Esophagus (tissue), 2 donors: ENCODE measurements around the gene PNLIPRP1. TPM values are rescaled to one million over a fixed set of nuclear protein-coding genes. Genes with fewer than 3 reads are reported as not detected.

Experiments used
- H3K27ac ChIP-seq, 2 donors: one replicate each; pipeline ENCODE4 v1.5.1; 2013; ENCODE audit warnings: low read depth in 2 of 2, mild to moderate bottlenecking in 2 of 2, inconsistent platforms in 1 of 2, low read length in 1 of 2, moderate library complexity in 1 of 2
- H3K27me3 ChIP-seq, 2 donors: one replicate each; pipeline ENCODE4 v1.6.1; 2013; ENCODE audit warnings: low read length in 2 of 2, control low read depth in 1 of 2, mild to moderate bottlenecking in 1 of 2; ENCODE audit not compliant: insufficient read depth in 2 of 2, control insufficient read depth in 1 of 2
- H3K36me3 ChIP-seq, 2 donors: one replicate each; pipeline ENCODE4 v1.6.1; 2013; ENCODE audit warnings: low read length in 1 of 2; ENCODE audit not compliant: control insufficient read depth in 2 of 2, insufficient read depth in 2 of 2
- H3K4me1 ChIP-seq, 2 donors: one replicate each; pipeline ENCODE4 v1.6.1; 2013; ENCODE audit warnings: low read length in 1 of 2; ENCODE audit not compliant: control insufficient read depth in 2 of 2, insufficient read depth in 2 of 2
- H3K4me3 ChIP-seq, 2 donors: one replicate each; pipeline ENCODE4 v1.5.1; 2013; ENCODE audit warnings: low read length in 2 of 2, mild to moderate bottlenecking in 2 of 2, low read depth in 1 of 2, moderate library complexity in 1 of 2
- H3K9me3 ChIP-seq, 2 donors: one replicate each; pipeline ENCODE4 v1.6.1; 2013; ENCODE audit warnings: mild to moderate bottlenecking in 2 of 2, low read depth in 1 of 2, low read length in 1 of 2, moderate library complexity in 1 of 2; ENCODE audit not compliant: control insufficient read depth in 2 of 2, insufficient read depth in 1 of 2
- WGBS, 2 donors: extraction: QIAGEN DNeasy Blood & Tissue Kit; methylation state at CpG; one replicate each; pipeline ENCODE4 v1.1.7; 2013; 5-methylcytosine and 5-hydroxymethylcytosine counted together
- polyA plus RNA-seq, 2 donors: library from polyadenylated mRNA; stranded (reverse); fragments of 200-250 nt; gene quantifications; one replicate each; pipeline ENCODE4 v1.2.3, GENCODE V29; 2013
- donor health status: healthy with polysubstance abuse.
- donor health status: Bipolar disorder and iron deficiency.

PNLIPRP1 gene
- polyA plus RNA-seq, 2 donors, result 0.15 to 0.29 TPM

- H3K4me1 ChIP-seq, result no peaks in the 10 kb centered on the region
- no peaks in the 10 kb centered on the region for H3K36me3 ChIP-seq
- no peak overlapping the region for H3K4me3 ChIP-seq
- H3K9me3 ChIP-seq, result no peaks in the 10 kb centered on the region
- WGBS, 2 donors, result 82 to 84% methylated on average over 5 of the region's 5 CpGs
- no peaks in the 10 kb centered on the region for H3K27me3 ChIP-seq
- H3K27ac ChIP-seq, result no peak overlapping the region
These were observed 6.8 kb downstream of the PNLIPRP1 start for GRCh38 chr10:116597543-116597942.

GRCh38 chr10:116598329-116598728 lies 7.6 kb downstream of the PNLIPRP1 start:
- no peaks in the 10 kb centered on the region for H3K27me3 ChIP-seq
- H3K27ac ChIP-seq, result no peak overlapping the region
- no peaks in the 10 kb centered on the region for H3K9me3 ChIP-seq
- no peaks in the 10 kb centered on the region for H3K36me3 ChIP-seq
- no peak overlapping the region for H3K4me3 ChIP-seq
- H3K4me1 ChIP-seq, result no peaks in the 10 kb centered on the region

GRCh38 chr10:116599991-116600390 lies 9.2 kb downstream of the PNLIPRP1 start:
- 50 to 51% methylated on average over 5 of the region's 5 CpGs for WGBS, 2 donors
- no peaks in the 10 kb centered on the region for H3K36me3 ChIP-seq
- H3K27ac ChIP-seq, result no peak overlapping the region
- H3K9me3 ChIP-seq, result no peaks in the 10 kb centered on the region
- H3K4me3 ChIP-seq, result no peak overlapping the region
- H3K27me3 ChIP-seq, result no peaks in the 10 kb centered on the region
- H3K4me1 ChIP-seq, result no peaks in the 10 kb centered on the region

GRCh38 chr10:116602648-116603400 lies 12.1 kb downstream of the PNLIPRP1 start:
- Histone ChIP-seq H3K4me1 (no peaks in the 10 kb centered on the region), H3K36me3 (no peaks in the 10 kb centered on the region), H3K27ac (no peak overlapping the region), H3K27me3 (no peaks in the 10 kb centered on the region), H3K9me3 (no peaks in the 10 kb centered on the region), H3K4me3 (no peak overlapping the region)
- 72 to 82% methylated on average over 10 of the region's 10 CpGs for WGBS, 2 donors

- Histone ChIP-seq H3K4me3 (no peak overlapping the region), H3K36me3 (no peaks in the 10 kb centered on the region), H3K4me1 (no peaks in the 10 kb centered on the region), H3K27me3 (no peaks in the 10 kb centered on the region), H3K9me3 (peaks cover 0 to 3% of the 10 kb centered on the region in 2 donors), H3K27ac (no peak overlapping the region)
- 59 to 69% methylated on average over 8 of the region's 8 CpGs for WGBS, 2 donors
These were observed 15.3 kb downstream of the PNLIPRP1 start for GRCh38 chr10:116606061-116606483.

- 67 to 83% methylated on average over 6 of the region's 6 CpGs for WGBS, 2 donors
- Histone ChIP-seq H3K9me3 (peaks cover 0 to 3% of the 10 kb centered on the region in 2 donors), H3K36me3 (no peaks in the 10 kb centered on the region), H3K27me3 (no peaks in the 10 kb centered on the region), H3K27ac (no peak overlapping the region), H3K4me3 (no peak overlapping the region), H3K4me1 (no peaks in the 10 kb centered on the region)
These were observed 16.6 kb downstream of the PNLIPRP1 start for GRCh38 chr10:116607336-116607735.

GRCh38 chr10:116608686-116609594 lies 18.2 kb downstream of the PNLIPRP1 start:
- no peak overlapping the region for H3K27ac ChIP-seq
- WGBS, 2 donors, result 28 to 37% methylated on average over 41 of the region's 41 CpGs
- no peaks in the 10 kb centered on the region for H3K27me3 ChIP-seq
- peaks cover 0 to 3% of the 10 kb centered on the region in 2 donors for H3K9me3 ChIP-seq
- peak overlapping the region in 1 of 2 donors; percentile 31 for H3K4me3 ChIP-seq
- no peaks in the 10 kb centered on the region for H3K36me3 ChIP-seq
- H3K4me1 ChIP-seq, result no peaks in the 10 kb centered on the region

GRCh38 chr10:116610443-116611152 lies 19.8 kb downstream of the PNLIPRP1 start:
- no peaks in the 10 kb centered on the region for H3K36me3 ChIP-seq
- H3K4me1 ChIP-seq, result no peaks in the 10 kb centered on the region
- WGBS, 2 donors, result 88 to 94% methylated on average over 13 of the region's 13 CpGs
- H3K27ac ChIP-seq, result no peak overlapping the region
- H3K4me3 ChIP-seq, result no peak overlapping the region
- H3K9me3 ChIP-seq, result peaks cover 0 to 3% of the 10 kb centered on the region in 2 donors
- no peaks in the 10 kb centered on the region for H3K27me3 ChIP-seq

GRCh38 chr10:116611153-116611545 lies 20.4 kb downstream of the PNLIPRP1 start:
- Histone ChIP-seq H3K9me3 (peaks cover 0 to 3% of the 10 kb centered on the region in 2 donors), H3K27ac (no peak overlapping the region), H3K4me1 (no peaks in the 10 kb centered on the region), H3K4me3 (no peak overlapping the region), H3K36me3 (no peaks in the 10 kb centered on the region), H3K27me3 (no peaks in the 10 kb centered on the region)
- WGBS, 2 donors, result 67 to 82% methylated on average over 3 of the region's 3 CpGs
